Aorta (tissue), 5 donors: ENCODE results near the gene SASH1. TPM values are rescaled to one million over a fixed set of nuclear protein-coding genes. Genes with fewer than 3 reads are reported as not detected.
A peak's percentile ranks its signal among the peaks of the same experiment; 100 is the strongest.

Experiments
- ATAC-seq: fragments of 200-7000 bp; cut with Tn5 transposase; one replicate; pipeline ENCODE4 v1.9.1; 2022; ENCODE audit warnings: moderate library complexity; ENCODE audit not compliant: low FRiP score
- DNase-seq, 2 donors: peaks; one replicate each; pipeline ENCODE4 v3.0.0-alpha.2; 2020
- H3K27ac ChIP-seq, 2 donors: one replicate each; pipeline ENCODE4 v1.5.1; 2013; ENCODE audit warnings: low read length in 2 of 2, mild to moderate bottlenecking in 2 of 2, moderate library complexity in 2 of 2, control low read depth in 1 of 2, inconsistent platforms in 1 of 2, low read depth in 1 of 2
- H3K27me3 ChIP-seq, 2 donors: one replicate each; pipeline ENCODE4 v1.6.1; 2013; ENCODE audit warnings: control low read depth in 1 of 2, low read length in 1 of 2, mild to moderate bottlenecking in 1 of 2, moderate library complexity in 1 of 2; ENCODE audit not compliant: insufficient read depth in 2 of 2, control insufficient read depth in 1 of 2
- H3K36me3 ChIP-seq, 2 donors: one replicate each; pipeline ENCODE4 v1.6.1; 2013; ENCODE audit warnings: control low read depth in 1 of 2, low read length in 1 of 2, mild to moderate bottlenecking in 1 of 2; ENCODE audit not compliant: insufficient read depth in 2 of 2, control insufficient read depth in 1 of 2
- H3K4me1 ChIP-seq, 2 donors: one replicate each; pipeline ENCODE4 v1.6.1; 2013; ENCODE audit warnings: low read length in 2 of 2, control low read depth in 1 of 2, mild to moderate bottlenecking in 1 of 2, moderate library complexity in 1 of 2; ENCODE audit not compliant: insufficient read depth in 2 of 2, control insufficient read depth in 1 of 2
- H3K4me3 ChIP-seq, 2 donors: one replicate each; pipeline ENCODE4 v1.5.1; 2013; ENCODE audit warnings: low read length in 2 of 2, control low read depth in 1 of 2, mild to moderate bottlenecking in 1 of 2
- H3K9me3 ChIP-seq: one replicate; pipeline ENCODE4 v1.6.1; 2013; ENCODE audit warnings: mild to moderate bottlenecking, low read length; ENCODE audit not compliant: control insufficient read depth
- WGBS, 2 donors: extraction: QIAGEN DNeasy Blood & Tissue Kit; methylation state at CpG; one replicate each; pipeline ENCODE4 v1.1.7; 2013; 5-methylcytosine and 5-hydroxymethylcytosine counted together
- intact Hi-C, 2 donors: fragments of 100-400 bp; cut with DNase I; formaldehyde crosslinking; loops; one replicate each; pipeline versions ENCODE4 v1.14.2 to v1.15.0; 2022
- polyA plus RNA-seq, 2 donors: library from polyadenylated mRNA; stranded (reverse); fragments of 200-250 nt; gene quantifications; one replicate each; pipeline ENCODE4 v1.2.3, GENCODE V29; 2013
- total RNA-seq, 2 donors: library from RNA; stranded (reverse); fragmentation: NEBNext Ultra II Directional; extraction: Animal tissue kit (Norgen Biotek cat#: 25700); gene quantifications; one replicate each; pipeline ENCODE4 v1.2.1, GENCODE V29; 2021
- donor health status: healthy with polysubstance abuse.
- donor health status: Bipolar disorder and iron deficiency.
- donor health status: DM: no; HTN: no; CAD: no.
- donor health status: DM: no; HTN: no; CAD: no.
- donor health status: DM: yes; HTN: yes; CAD: no.

The SASH1 gene
- total and polyA plus RNA-seq, 4 donors = 10.3 to 120 (median 67.8) TPM

DNA sequence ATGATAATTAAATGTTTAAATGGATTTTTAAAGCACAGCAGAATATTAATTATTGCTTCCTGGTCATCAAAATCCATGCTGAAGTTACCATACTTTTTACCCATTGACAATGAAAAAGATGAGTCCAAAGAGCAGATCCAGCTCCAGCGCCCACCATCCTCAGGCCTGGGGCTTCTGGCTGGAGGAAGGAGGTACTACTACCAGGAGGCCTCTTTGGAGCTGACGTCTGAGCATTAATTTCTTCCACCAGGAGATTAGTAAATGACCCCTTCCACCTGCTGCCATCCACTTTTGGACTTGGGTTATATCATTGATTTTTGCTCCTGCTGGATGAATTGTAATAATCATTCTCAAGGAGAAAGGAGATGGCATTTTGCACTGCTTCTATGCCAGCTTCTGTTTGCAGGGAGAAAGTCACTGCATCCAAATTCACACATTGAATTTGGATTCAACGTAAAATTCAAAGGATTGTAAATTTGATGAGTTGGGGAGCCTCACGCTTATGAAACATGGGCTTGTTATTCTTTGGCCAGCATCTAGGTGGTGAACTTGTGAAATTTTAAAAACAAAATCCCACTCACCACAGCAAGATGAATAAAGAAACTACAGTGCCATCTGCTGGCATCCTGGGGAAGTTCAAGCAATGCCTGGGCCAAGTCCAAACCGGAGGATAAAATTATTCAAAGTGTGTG, 121.8 kb downstream of the SASH1 start:
- ATAC-seq (peak; percentile 90), DNase-seq (no peak)
- Histone ChIP-seq H3K4me1 (no peaks in the 10 kb centered on the region), H3K27ac (no peak overlapping the region), H3K36me3 (no peaks in the 10 kb centered on the region), H3K27me3 (no peaks in the 10 kb centered on the region), H3K4me3 (no peak overlapping the region), H3K9me3 (no peaks in the 10 kb centered on the region)
- WGBS, 2 donors = 29 to 31% methylated on average over 5 of the region's 5 CpGs
- intact Hi-C loops = loop anchor here (2.0 to 10.0 kb wide), 6 partner anchors 62 to 287 kb away; partner anchors contain the start of gene SASH1 (in 1 of the 2)

DNA sequence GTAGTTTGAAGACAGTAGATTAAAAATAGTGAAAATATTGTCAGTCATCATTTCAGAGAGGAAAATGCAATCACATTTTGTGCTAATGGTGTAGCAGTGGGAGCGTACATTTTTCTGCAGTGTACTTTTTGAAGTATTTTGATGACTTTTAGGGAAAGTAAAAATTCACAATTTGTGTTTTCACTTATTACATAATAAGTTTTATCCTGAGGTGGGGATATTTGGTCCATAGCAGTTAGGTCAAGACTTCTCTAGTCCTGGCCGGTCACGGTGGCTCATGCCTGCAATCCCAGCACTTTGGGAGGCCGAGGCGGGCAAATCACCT, 122.3 kb downstream of the SASH1 start:
- DNase-seq = no peak
- Histone ChIP-seq H3K27ac (peak overlapping the region in 1 of 2 donors; percentile 60), H3K36me3 (no peaks in the 10 kb centered on the region), H3K4me1 (no peaks in the 10 kb centered on the region), H3K9me3 (no peaks in the 10 kb centered on the region), H3K27me3 (no peaks in the 10 kb centered on the region), H3K4me3 (no peak overlapping the region)
- no peak for ATAC-seq
- 52 to 56% methylated on average over 5 of the region's 5 CpGs for WGBS, 2 donors
- intact Hi-C loops = loop anchor here in 1 of 2 donors (2.0 to 10.0 kb wide), 3 partner anchors 62 to 278 kb away; no protein-coding TSS in a partner anchor

DNA sequence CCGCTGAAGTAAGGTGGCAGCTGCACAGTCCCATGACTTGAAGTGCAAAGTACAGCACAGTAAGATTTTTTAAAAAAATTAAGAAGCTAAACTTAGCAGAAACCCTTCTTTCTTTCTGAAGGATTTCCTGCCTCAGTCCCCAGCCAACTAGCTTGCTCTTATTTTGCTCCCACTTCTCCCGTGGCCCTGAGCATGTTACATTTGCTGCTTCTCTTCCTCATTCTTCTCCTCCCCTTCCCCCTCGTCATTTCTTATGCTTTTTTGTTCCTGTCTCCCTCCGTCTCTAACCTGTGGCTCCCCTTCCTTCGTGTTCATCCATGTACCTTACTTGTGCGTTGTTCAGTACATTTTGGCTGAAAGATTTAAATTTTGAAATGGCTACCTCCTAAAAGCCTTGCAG, 123.0 kb downstream of the SASH1 start:
- no peak overlapping the region for H3K4me3 ChIP-seq
- WGBS, 2 donors = 16 to 17% methylated on average over 6 of the region's 6 CpGs
- no peaks in the 10 kb centered on the region for H3K36me3 ChIP-seq
- H3K27me3 ChIP-seq = no peaks in the 10 kb centered on the region
- no peaks in the 10 kb centered on the region for H3K9me3 ChIP-seq
- H3K4me1 ChIP-seq = no peaks in the 10 kb centered on the region
- peak overlapping the region in 1 of 2 donors; percentile 60 for H3K27ac ChIP-seq
- intact Hi-C loops = loop anchor here in 1 of 2 donors (2.0 to 10.0 kb wide), 3 partner anchors 61 to 278 kb away; no protein-coding TSS in a partner anchor
- no peak for DNase-seq
- ATAC-seq = peak; percentile 33

DNA sequence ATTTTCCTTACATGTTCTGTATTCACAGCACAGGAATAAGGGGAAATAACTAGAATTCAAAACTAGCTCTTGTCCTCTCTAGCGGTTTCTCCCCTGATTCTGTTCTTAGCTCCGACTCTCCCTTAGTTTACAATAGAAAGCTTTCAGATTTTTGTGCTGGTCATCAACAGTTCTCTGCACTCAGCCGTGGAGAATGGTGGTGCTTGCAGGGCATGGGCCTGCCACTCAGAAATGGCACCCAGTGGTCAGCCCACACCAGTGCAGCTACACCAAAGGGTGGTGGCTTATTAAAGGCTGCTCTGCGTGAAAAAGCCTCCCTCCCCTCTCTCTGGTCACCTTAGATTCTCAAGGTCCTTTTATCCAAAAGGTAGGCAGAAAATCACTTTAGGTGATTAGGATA, 123.5 kb downstream of the SASH1 start:
- Histone ChIP-seq H3K4me1 (no peaks in the 10 kb centered on the region), H3K27ac (peak overlapping the region in 1 of 2 donors; percentile 59), H3K27me3 (no peaks in the 10 kb centered on the region), H3K36me3 (no peaks in the 10 kb centered on the region), H3K9me3 (no peaks in the 10 kb centered on the region), H3K4me3 (no peak overlapping the region)
- intact Hi-C loops = loop anchor here in 1 of 2 donors (5.0 to 10.0 kb wide), 2 partner anchors 211 to 279 kb away; no protein-coding TSS in a partner anchor
- 25 to 36% methylated on average over 4 of the region's 4 CpGs for WGBS, 2 donors
- ATAC-seq (peak; percentile 54), DNase-seq (no peak)

DNA sequence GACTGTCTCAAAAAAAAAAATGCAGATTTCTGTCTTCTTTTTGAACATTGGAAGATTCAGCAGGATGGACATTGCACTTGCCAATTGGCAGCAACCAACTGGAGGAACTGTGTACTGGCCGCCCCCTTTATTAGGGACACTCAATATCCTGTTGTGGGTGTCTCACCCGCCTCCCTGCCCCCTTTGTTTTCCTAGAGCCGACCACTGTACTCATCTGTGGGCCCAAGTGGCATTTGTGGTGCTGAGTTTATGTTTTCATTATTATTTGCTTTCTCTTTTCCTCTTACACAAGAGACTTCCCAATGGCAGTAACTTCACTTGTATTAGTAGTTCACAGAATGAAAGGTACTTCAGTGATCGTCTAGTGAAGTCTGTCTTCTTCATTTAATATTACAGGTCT, 125.3 kb downstream of the SASH1 start:
- Histone ChIP-seq H3K27ac (peak overlapping the region in 1 of 2 donors; percentile 34), H3K4me1 (peaks cover 0 to 2% of the 10 kb centered on the region in 2 donors), H3K27me3 (no peaks in the 10 kb centered on the region), H3K36me3 (no peaks in the 10 kb centered on the region), H3K9me3 (no peaks in the 10 kb centered on the region), H3K4me3 (no peak overlapping the region)
- DNase-seq (no peak), ATAC-seq (no peak)
- 70 to 72% methylated on average over 4 of the region's 4 CpGs for WGBS, 2 donors
- intact Hi-C loops = loop anchor here in 1 of 2 donors (5.0 to 10.0 kb wide), 2 partner anchors 213 to 281 kb away; no protein-coding TSS in a partner anchor

DNA sequence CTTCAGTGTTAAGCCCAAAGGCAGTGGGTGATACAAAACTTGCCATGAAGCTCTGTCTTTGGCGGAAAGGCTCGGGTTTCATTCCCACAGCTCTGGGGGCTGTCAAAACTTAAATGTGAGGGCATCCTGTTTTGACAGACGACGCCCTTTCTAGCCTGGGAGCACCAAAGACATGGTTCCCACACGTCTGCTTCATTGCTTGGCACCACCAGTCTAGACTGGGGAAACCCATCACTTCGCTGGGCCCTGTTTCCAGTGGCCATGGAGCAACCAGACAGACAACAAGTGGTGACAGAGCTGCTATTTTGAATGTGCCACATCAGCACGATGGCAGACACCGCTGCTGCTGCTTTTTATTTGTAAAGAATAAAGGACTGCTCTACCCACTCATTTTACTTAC, 127.5 kb downstream of the SASH1 start:
- no peak overlapping the region for H3K4me3 ChIP-seq
- WGBS, 2 donors = 64 to 66% methylated on average over 8 of the region's 8 CpGs
- H3K36me3 ChIP-seq = peaks cover 0 to 6% of the 10 kb centered on the region in 2 donors
- no peak for ATAC-seq
- H3K9me3 ChIP-seq = no peaks in the 10 kb centered on the region
- intact Hi-C loops = no loop called here
- DNase-seq = no peak
- no peak overlapping the region for H3K27ac ChIP-seq
- peaks cover 0 to 2% of the 10 kb centered on the region in 2 donors for H3K4me1 ChIP-seq
- H3K27me3 ChIP-seq = no peaks in the 10 kb centered on the region

DNA sequence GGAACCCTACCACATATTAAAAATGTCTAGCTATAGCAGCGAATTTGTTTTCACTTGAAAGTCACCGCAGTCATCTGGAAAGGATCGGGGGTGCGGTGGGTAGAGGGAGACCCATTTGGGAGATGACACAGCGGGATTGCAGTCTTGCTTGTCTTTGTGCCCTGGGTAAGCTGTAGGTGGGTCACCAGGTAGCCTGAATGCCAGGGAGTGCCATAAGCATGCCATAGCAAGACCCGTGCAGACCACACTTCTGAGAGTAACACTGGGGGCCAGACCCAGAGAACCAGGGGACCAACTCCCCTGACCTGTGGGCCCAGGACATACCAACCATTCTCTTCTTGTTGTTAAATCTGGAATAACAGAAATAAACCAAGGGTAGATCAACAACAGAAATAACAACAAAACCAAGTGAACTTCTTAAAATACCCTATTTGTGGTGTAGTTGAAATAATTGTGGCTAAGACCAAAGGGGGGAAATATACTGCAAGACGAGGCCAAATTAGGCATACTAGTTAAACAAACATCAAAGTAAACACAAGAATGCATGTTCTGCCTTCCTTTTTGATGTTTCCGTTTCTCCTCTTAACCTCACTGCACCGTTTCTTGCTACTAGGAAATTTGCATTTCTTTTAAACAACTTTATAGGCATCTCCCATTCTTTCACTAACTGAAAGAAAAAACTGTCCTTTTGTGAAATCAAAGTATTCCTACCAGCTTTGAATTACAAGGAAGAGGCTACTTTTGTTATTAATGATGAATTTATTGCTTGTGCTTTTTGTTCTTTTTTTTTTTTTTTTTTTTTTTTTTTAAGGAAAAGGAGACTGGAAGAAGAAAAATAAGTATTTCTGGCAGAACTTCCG, 128.2 kb downstream of the SASH1 start:
- no peak for DNase-seq
- peaks cover 0 to 2% of the 10 kb centered on the region in 2 donors for H3K4me1 ChIP-seq
- H3K27ac ChIP-seq = no peak overlapping the region
- intact Hi-C loops = no loop called here
- ATAC-seq = no peak
- H3K36me3 ChIP-seq = peaks cover 2 to 6% of the 10 kb centered on the region in 2 donors
- H3K9me3 ChIP-seq = no peaks in the 10 kb centered on the region
- WGBS, 2 donors = 82% methylated on average over 10 of the region's 10 CpGs
- no peaks in the 10 kb centered on the region for H3K27me3 ChIP-seq
- H3K4me3 ChIP-seq = no peak overlapping the region

DNA sequence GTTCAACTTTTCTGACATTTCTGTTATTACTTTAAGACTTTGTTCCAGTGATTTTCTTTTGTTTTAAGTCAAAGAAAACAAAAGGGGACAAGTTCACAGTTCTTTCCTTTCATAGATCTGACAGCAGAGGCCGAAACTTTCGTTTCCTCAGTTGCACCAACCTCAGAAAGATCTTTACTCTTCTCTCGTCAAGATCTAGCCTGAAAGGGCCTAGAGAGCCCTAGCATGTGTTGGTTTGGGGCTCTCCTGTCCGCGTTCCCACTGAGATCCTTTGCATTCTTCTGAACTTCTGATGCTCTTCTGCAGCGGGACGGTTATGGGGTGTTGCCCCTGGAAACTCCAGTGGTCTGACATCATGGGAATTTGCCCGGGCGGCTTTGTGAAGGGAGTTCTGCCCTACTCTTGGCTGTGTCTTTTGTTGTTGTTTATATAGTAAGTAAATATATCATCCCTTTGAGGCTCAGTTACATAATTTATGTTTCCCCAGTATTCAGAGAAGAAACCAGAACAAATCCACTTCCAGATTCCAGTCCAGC, 129.1 kb downstream of the SASH1 start:
- no peaks in the 10 kb centered on the region for H3K27me3 ChIP-seq
- no peak for DNase-seq
- intact Hi-C loops = no loop called here
- WGBS, 2 donors = 36% methylated on average over 9 of the region's 9 CpGs
- peak; percentile 54 for ATAC-seq
- H3K27ac ChIP-seq = peak overlapping the region in 1 of 2 donors; percentile 84
- H3K36me3 ChIP-seq = peaks cover 2 to 6% of the 10 kb centered on the region in 2 donors
- no peak overlapping the region for H3K4me3 ChIP-seq
- H3K9me3 ChIP-seq = no peaks in the 10 kb centered on the region
- peaks cover 0 to 2% of the 10 kb centered on the region in 2 donors for H3K4me1 ChIP-seq
